H1 (cell line): ENCODE measurements around the gene MRPL52. TPM values are rescaled to one million over a fixed set of nuclear protein-coding genes. Genes with fewer than 3 reads are reported as not detected.
A peak's percentile ranks its signal among the peaks of the same experiment; 100 is the strongest.

Experiments used
- CTCF ChIA-PET: fragments of 300-600 bp; sonication (Branson Sonifier 250); formaldehyde crosslinking; loops from one replicate; lab custom pipeline; 2021; ENCODE audit not compliant: partially characterized antibody; lab: Charles Lee
- POLR2A ChIA-PET: fragments of 300-600 bp; sonication (Branson Sonifier 250); formaldehyde crosslinking; loops from one replicate; lab custom pipeline; 2021; ENCODE audit warnings: inconsistent platforms; ENCODE audit not compliant: partially characterized antibody; lab: Charles Lee
- DNase-seq, 2 experiments: peaks; one replicate each; pipeline versions ENCODE4 v3.0.0 to v3.0.0-alpha.2; 2010 to 2022; ENCODE audit warnings: low spot score in 2 of 2, low read depth in 1 of 2, mixed read lengths in 1 of 2
- FAIRE-seq: peaks from 2 replicates; lab custom pipeline; 2011; peaks lifted over from hg19 to GRCh38; lab: Jason Lieb, UNC
- H2AFZ ChIP-seq: 2 replicates; pipeline ENCODE4 v1.8.1; 2012; ENCODE audit warnings: low read length, inconsistent platforms
- H2AK5ac ChIP-seq: 2 replicates; pipeline ENCODE4 v1.6.1; 2013; ENCODE audit warnings: low read depth, low read length
- H2BK120ac ChIP-seq: replicated peaks from 2 replicates; pipeline ENCODE3; 2013; ENCODE audit warnings: low read depth, low read length, inconsistent platforms
- H2BK12ac ChIP-seq: 2 replicates; pipeline ENCODE4 v1.6.1; 2013; ENCODE audit warnings: low read depth, low read length
- H2BK15ac ChIP-seq: 2 replicates; pipeline ENCODE4 v1.6.1; 2013; ENCODE audit warnings: low read length
- H2BK20ac ChIP-seq: 2 replicates; pipeline ENCODE4 v1.6.1; 2013; ENCODE audit warnings: low read length
- H2BK5ac ChIP-seq: 2 replicates; pipeline ENCODE4 v1.6.1; 2013; ENCODE audit warnings: low read depth, low read length
- H3K14ac ChIP-seq: 2 replicates; pipeline ENCODE4 v1.6.1; 2013; ENCODE audit warnings: inconsistent platforms; ENCODE audit not compliant: insufficient read length
- H3K18ac ChIP-seq: 2 replicates; pipeline ENCODE4 v1.6.1; 2013; ENCODE audit warnings: low read length; ENCODE audit errors: extremely low read depth
- H3K23ac ChIP-seq: 2 replicates; pipeline ENCODE4 v1.6.1; 2013; ENCODE audit warnings: inconsistent platforms; ENCODE audit not compliant: insufficient read length
- H3K23me2 ChIP-seq: 2 replicates; pipeline ENCODE4 v1.6.1; 2013; ENCODE audit warnings: low read depth, low read length
- H3K27ac ChIP-seq: 2 replicates; pipeline ENCODE4 v1.6.1; 2011; ENCODE audit warnings: low read depth, low read length, inconsistent platforms
- H3K27me3 ChIP-seq, 4 experiments: replicated peaks in 1 of 4; 1 replicate in 1 of 4; 2 replicates in 3 of 4; pipeline versions ENCODE4 v1.6.1 to v1.8.1; 2011 to 2013; ENCODE audit warnings: low read length in 3 of 4, mild to moderate bottlenecking in 3 of 4, inconsistent platforms in 2 of 4, mixed read lengths in 2 of 4, moderate library complexity in 1 of 4; ENCODE audit not compliant: control insufficient read depth in 3 of 4, insufficient read depth in 3 of 4; ENCODE audit errors: extremely low read depth in 1 of 4
- H3K36me3 ChIP-seq, 4 experiments: 2 replicates each; pipeline versions ENCODE4 v1.6.1 to v1.8.1; 2011 to 2013; ENCODE audit warnings: mild to moderate bottlenecking in 4 of 4, low read length in 3 of 4, moderate library complexity in 2 of 4, control low read depth in 1 of 4, inconsistent platforms in 1 of 4; ENCODE audit not compliant: insufficient read depth in 4 of 4, control insufficient read depth in 2 of 4
- H3K4ac ChIP-seq: replicated peaks from 2 replicates; pipeline ENCODE3; 2013; ENCODE audit warnings: low read length, low read depth, mixed read lengths, inconsistent platforms; ENCODE audit not compliant: insufficient read length
- H3K4me1 ChIP-seq, 4 experiments: replicated peaks in 1 of 4; 1 replicate in 1 of 4; 2 replicates in 3 of 4; pipeline versions ENCODE4 v1.6.1 to v1.8.1; 2011 to 2013; ENCODE audit warnings: low read length in 3 of 4, inconsistent platforms in 2 of 4, mixed read lengths in 1 of 4; ENCODE audit not compliant: insufficient read depth in 4 of 4, control insufficient read depth in 3 of 4
- H3K4me2 ChIP-seq, 2 experiments: 2 replicates each; pipeline versions ENCODE4 v1.6.1 to v1.8.1; 2011 to 2013; ENCODE audit warnings: low read depth in 2 of 2, low read length in 2 of 2, control low read depth in 1 of 2, inconsistent platforms in 1 of 2, mild to moderate bottlenecking in 1 of 2; ENCODE audit not compliant: insufficient read depth in 1 of 2
- H3K4me3 ChIP-seq, 4 experiments: fragments of 200-600, 300-600 bp in 1 of 4; sonication (generic), shearing (Covaris generic), sonication (Bioruptor Twin) in 1 of 4; 2 replicates each; pipeline versions ENCODE4 v1.5.1 to v1.8.1; 2011 to 2016; ENCODE audit warnings: low read length in 4 of 4, low read depth in 3 of 4, control low read depth in 2 of 4, inconsistent platforms in 2 of 4, mild to moderate bottlenecking in 2 of 4, mixed read lengths in 1 of 4, moderate library complexity in 1 of 4; ENCODE audit not compliant: insufficient read depth in 2 of 4; ENCODE audit errors: extremely low read depth in 1 of 4
- H3K56ac ChIP-seq: replicated peaks from 2 replicates; pipeline ENCODE3; 2013; ENCODE audit warnings: low read depth, mild to moderate bottlenecking, mixed read lengths, low read length, inconsistent platforms; ENCODE audit not compliant: insufficient read length
- H3K79me1 ChIP-seq: 2 replicates; pipeline ENCODE4 v1.6.1; 2013; ENCODE audit warnings: low read depth, low read length, control low read depth
- H3K79me2 ChIP-seq, 2 experiments: 2 replicates each; pipeline versions ENCODE4 v1.6.1 to v1.8.1; 2012 to 2013; ENCODE audit warnings: low read length in 2 of 2, mild to moderate bottlenecking in 2 of 2, inconsistent platforms in 1 of 2; ENCODE audit not compliant: insufficient read depth in 2 of 2, control insufficient read depth in 1 of 2
- H3K9ac ChIP-seq, 4 experiments: replicated peaks in 1 of 4; 1 replicate in 1 of 4; 2 replicates in 3 of 4; pipeline versions ENCODE4 v1.6.1 to v1.8.1; 2011 to 2013; ENCODE audit warnings: low read depth in 3 of 4, low read length in 3 of 4, control low read depth in 2 of 4, mild to moderate bottlenecking in 2 of 4, moderate library complexity in 2 of 4, inconsistent platforms in 1 of 4; ENCODE audit errors: extremely low read depth in 1 of 4
- H3K9me3 ChIP-seq, 2 experiments: 2 replicates each; pipeline versions ENCODE4 v1.6.1 to v1.8.1; 2012 to 2013; ENCODE audit warnings: mild to moderate bottlenecking in 2 of 2, moderate library complexity in 2 of 2, control low read depth in 1 of 2, inconsistent platforms in 1 of 2, low read depth in 1 of 2, low read length in 1 of 2, mixed read lengths in 1 of 2; ENCODE audit not compliant: insufficient read depth in 2 of 2
- H4K20me1 ChIP-seq, 2 experiments: replicated peaks in 1 of 2; 2 replicates each; pipeline versions ENCODE3 to v1.8.1; 2011 to 2013; ENCODE audit warnings: inconsistent platforms in 2 of 2, low read length in 2 of 2, mild to moderate bottlenecking in 1 of 2; ENCODE audit not compliant: insufficient read depth in 2 of 2, control insufficient read depth in 1 of 2
- H4K5ac ChIP-seq: 2 replicates; pipeline ENCODE4 v1.6.1; 2013; ENCODE audit warnings: low read length, low read depth, mixed read lengths, inconsistent platforms; ENCODE audit not compliant: insufficient read length
- H4K8ac ChIP-seq: 2 replicates; pipeline ENCODE4 v1.8.0; 2013; ENCODE audit warnings: mild to moderate bottlenecking, moderate library complexity, low read length, inconsistent platforms; ENCODE audit not compliant: insufficient read depth; ENCODE audit errors: extremely low read depth
- H4K91ac ChIP-seq: replicated peaks from 2 replicates; pipeline ENCODE3; 2013; ENCODE audit warnings: low read length, mixed read lengths, inconsistent platforms; ENCODE audit not compliant: insufficient read length
- ASH2L ChIP-seq: fragments of 200-600, 300-600 bp; sonication (generic); IDR thresholded peaks from one replicate; pipeline ENCODE4 v1.7.1; 2017; ENCODE audit warnings: low read length
- CHD1 ChIP-seq: IDR thresholded peaks from 2 replicates; pipeline ENCODE4 v1.6.1; 2012; ENCODE audit warnings: low read depth, low read length, improper control_type of control experiment
- FOSL1 ChIP-seq: IDR thresholded peaks from 2 replicates; pipeline ENCODE4 v1.6.1; 2011; ENCODE audit warnings: mild to moderate bottlenecking, low read depth, low read length, moderate library complexity; ENCODE audit not compliant: insufficient read depth
- HDAC6 ChIP-seq: IDR thresholded peaks from one replicate; pipeline ENCODE4 v1.7.1; 2012; ENCODE audit warnings: low read depth, mild to moderate bottlenecking, inconsistent platforms, low read length, moderate library complexity
- JUND ChIP-seq: IDR thresholded peaks from 2 replicates; pipeline ENCODE4 v1.6.1; 2011; ENCODE audit warnings: mild to moderate bottlenecking, improper control_type of control experiment, low read length
- KDM1A ChIP-seq: fragments of 200-600, 300-600 bp; sonication (generic); IDR thresholded peaks from 2 replicates; pipeline ENCODE4 v1.7.1; 2016; ENCODE audit warnings: mild to moderate bottlenecking, low read length, borderline replicate concordance
- MAFK ChIP-seq: IDR thresholded peaks from 2 replicates; pipeline ENCODE4 v1.6.1; 2012; ENCODE audit warnings: low read depth, mild to moderate bottlenecking, improper control_type of control experiment, low read length
- SIX5 ChIP-seq: IDR thresholded peaks from 2 replicates; pipeline ENCODE4 v1.6.1; 2011; ENCODE audit warnings: mild to moderate bottlenecking, low read depth, low read length
- TCF12 ChIP-seq: IDR thresholded peaks from 2 replicates; pipeline ENCODE4 v1.6.1; 2011; ENCODE audit warnings: low read depth, mild to moderate bottlenecking, low read length
- WGBS, 2 experiments: shearing (Covaris generic) in 1 of 2; methylation state at CpG; one replicate each; pipeline versions ENCODE4 v1.1.6 to v1.1.7; 2013 to 2015; ENCODE audit warnings: low lambda C conversion rate in 2 of 2, mixed read lengths in 2 of 2, inconsistent platforms in 1 of 2, low coverage in 1 of 2, missing lambda C conversion rate in 1 of 2; ENCODE audit not compliant: insufficient replicate concordance in 2 of 2, insufficient coverage in 1 of 2, insufficient read length in 1 of 2; ENCODE audit errors: extremely low coverage in 1 of 2, missing lambda C conversion rate in 1 of 2; 5-methylcytosine and 5-hydroxymethylcytosine counted together
- polyA plus RNA-seq, 7 experiments: library from polyadenylated mRNA; depleted of rRNA in 3 of 7; stranded (reverse) in 5 of 7; unstranded in 2 of 7; fragments of >200 nt in 5 of 7; fragments of 200-250 nt in 2 of 7; gene quantifications; 1 replicate in 5 of 7; 2 replicates in 1 of 7; 4 replicates in 1 of 7; pipeline versions ENCODE4 v1.2.1 to v1.2.3, GENCODE V29; 2011 to 2013; ENCODE audit warnings: missing spikeins in 2 of 7, mixed read lengths in 2 of 7
- total RNA-seq: library from RNA; stranded (reverse); fragmentation: NEBNext Ultra II Directional; extraction: Animal tissue kit (Norgen Biotek cat#: 25700); gene quantifications from 2 replicates; pipeline ENCODE4 v1.2.1, GENCODE V29; 2021

The MRPL52 gene
- total and polyA plus RNA-seq, 2 of the 8 experiments (the other 6 are each of a cell fraction or from before 2014, with no cell fraction given): 70.5 to 176 TPM

GRCh38 chr14:22852940-22853767, 23.5 kb downstream of the MRPL52 start:
- H3K18ac ChIP-seq: peak overlapping the region; percentile 72; the same call in 1 of the 2 replicates
- H4K20me1 ChIP-seq: no peaks in the 10 kb centered on the region
- no peak overlapping the region for H3K4ac ChIP-seq
- no peaks in the 10 kb centered on the region for H3K79me1 ChIP-seq
- peak overlapping the region; percentile 72; the same call in 1 of the 2 replicates for H2BK5ac ChIP-seq
- H2AK5ac ChIP-seq: no peak overlapping the region
- H3K14ac ChIP-seq: no peak overlapping the region
- DNase-seq (peak in 1 of 2 experiments; percentile 100), FAIRE-seq (no peak)
- H3K23me2 ChIP-seq: peaks cover 2% of the 10 kb centered on the region; the same call in 1 of the 2 replicates
- H4K91ac ChIP-seq: peak overlapping the region; percentile 36
- no peak overlapping the region for H3K56ac ChIP-seq
- no peaks in the 10 kb centered on the region for H3K79me2 ChIP-seq
- H3K23ac ChIP-seq: no peak overlapping the region
- peak overlapping the region in 1 of 4 experiments; percentile 31; a peak in 2 of 7 replicates for H3K9ac ChIP-seq
- H4K8ac ChIP-seq: peak overlapping the region; percentile 82
- H2AFZ ChIP-seq: peak overlapping the region; percentile 98
- peak overlapping the region in 3 of 4 experiments; percentile 32 to 58 (median 42); a peak in 7 of 8 replicates for H3K4me3 ChIP-seq
- no peaks in the 10 kb centered on the region for H3K36me3 ChIP-seq
- H3K4me1 ChIP-seq: peaks cover 0 to 17% (median 7%) of the 10 kb centered on the region in 4 experiments; a peak in 6 of 7 replicates
- peak overlapping the region; percentile 1 to 90; a peak in 3 of 4 replicates for H3K4me2 ChIP-seq
- POLR2A ChIA-PET: interaction anchor here (1.0 to 13.9 kb wide), 3 partner anchors 13 to 31 kb away, joined by 4 to 203 read pairs (median 85); partner anchors contain the start of genes MMP14 and MRPL52
- 0 out of 2 replicates have a peak overlapping the region, but pooled peaks have one; percentile 66 for H2BK20ac ChIP-seq
- 12% methylated on average over 19 of the region's 20 CpGs; no CpG with 5 or more reads in 1 of the 2 experiments for WGBS, 2 experiments
- H3K27me3 ChIP-seq: no peaks in the 10 kb centered on the region
- H2BK12ac ChIP-seq: peak overlapping the region; percentile 60; the same call in 1 of the 2 replicates
- no peaks in the 10 kb centered on the region; a peak in 1 of 4 replicates for H3K9me3 ChIP-seq
- H4K5ac ChIP-seq: peak overlapping the region; percentile 63
- H2BK120ac ChIP-seq: peak overlapping the region; percentile 80
- CTCF ChIA-PET: interaction anchor here (0.6 to 56.0 kb wide), 34 partner anchors 11 to 464 kb away, joined by 3 to 1562 read pairs (median 6); partner anchors contain the start of genes AJUBA, LRP10, MMP14 and MRPL52
- no peak overlapping the region for H3K27ac ChIP-seq
- H2BK15ac ChIP-seq: no peak overlapping the region
- no peak for TF ChIP-seq FOSL1
- TF ChIP-seq MAFK: no peak
- TF ChIP-seq KDM1A: no peak
- TF ChIP-seq CHD1: no peak
- TF ChIP-seq ASH2L: no peak
- TF ChIP-seq SIX5: no peak
- 0 out of 2 replicates have a peak, but pooled peaks have one; percentile 7 for TF ChIP-seq TCF12
- no peak for TF ChIP-seq HDAC6
- TF ChIP-seq JUND: peak; percentile 53; the same call in 1 of the 2 replicates
